ENCODE measurements around the gene TERC.

TERC gene

DNA sequence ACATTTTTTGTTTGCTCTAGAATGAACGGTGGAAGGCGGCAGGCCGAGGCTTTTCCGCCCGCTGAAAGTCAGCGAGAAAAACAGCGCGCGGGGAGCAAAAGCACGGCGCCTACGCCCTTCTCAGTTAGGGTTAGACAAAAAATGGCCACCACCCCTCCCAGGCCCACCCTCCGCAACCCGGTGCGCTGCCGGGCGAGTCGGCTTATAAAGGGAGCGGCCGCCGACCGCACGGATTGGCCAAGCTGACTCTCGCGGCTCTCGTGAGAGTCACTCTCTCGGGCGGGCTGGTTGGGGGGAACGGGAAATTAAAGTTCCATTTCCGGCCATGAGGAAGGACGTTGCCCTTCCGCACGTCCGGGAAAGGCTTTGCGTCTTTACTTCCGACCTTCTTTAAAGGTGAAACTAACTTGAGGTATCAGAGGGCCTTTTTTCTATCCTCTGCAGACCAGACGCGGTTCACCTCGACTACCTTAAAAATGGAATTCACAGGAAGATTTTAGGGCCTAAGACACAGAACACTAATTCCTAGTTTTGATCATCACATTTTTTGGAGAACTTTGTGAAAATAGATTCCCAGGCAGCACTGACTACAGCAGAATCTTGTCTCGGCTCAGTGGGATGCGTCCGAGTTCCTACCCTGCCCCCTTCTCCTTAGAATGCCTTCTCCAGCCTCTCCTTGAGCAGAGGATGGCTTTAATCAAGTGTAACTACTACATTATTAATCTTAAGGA is at the start of gene TERC:
Gene TERC (minus strand): TSS at position 179 of the 731 bp plus-strand sequence.
- Histone ChIP-seq H3K4me3 (ENCODE audit: low read length in 2 of 2) (peak within 1 kb of the TSS; percentile 91 to 93), H3K27ac (ENCODE audit: low read depth in 2 of 2, low read length in 2 of 2) (peak within 1 kb of the TSS; percentile 94 to 96), H3K27me3 (ENCODE audit: control insufficient read depth in 2 of 2, insufficient read depth in 2 of 2, low read length in 2 of 2) (no peaks in the 10 kb centered on the region), H3K4me1 (ENCODE audit: control insufficient read depth in 2 of 2, insufficient read depth in 2 of 2, low read length in 2 of 2) (peaks cover 0 to 3% of the 10 kb centered on the region in 2 donors), H3K36me3 (ENCODE audit: control insufficient read depth in 2 of 2, insufficient read depth in 2 of 2, low read length in 2 of 2) (no peaks in the 10 kb centered on the region), H3K9ac (ENCODE audit: low read depth in 1 of 2, low read length in 2 of 2) (peak within 1 kb of the TSS; percentile 96 to 97), H3K9me3 (ENCODE audit: control insufficient read depth in 2 of 2, low read length in 2 of 2) (no peaks in the 10 kb centered on the region)

DNA sequence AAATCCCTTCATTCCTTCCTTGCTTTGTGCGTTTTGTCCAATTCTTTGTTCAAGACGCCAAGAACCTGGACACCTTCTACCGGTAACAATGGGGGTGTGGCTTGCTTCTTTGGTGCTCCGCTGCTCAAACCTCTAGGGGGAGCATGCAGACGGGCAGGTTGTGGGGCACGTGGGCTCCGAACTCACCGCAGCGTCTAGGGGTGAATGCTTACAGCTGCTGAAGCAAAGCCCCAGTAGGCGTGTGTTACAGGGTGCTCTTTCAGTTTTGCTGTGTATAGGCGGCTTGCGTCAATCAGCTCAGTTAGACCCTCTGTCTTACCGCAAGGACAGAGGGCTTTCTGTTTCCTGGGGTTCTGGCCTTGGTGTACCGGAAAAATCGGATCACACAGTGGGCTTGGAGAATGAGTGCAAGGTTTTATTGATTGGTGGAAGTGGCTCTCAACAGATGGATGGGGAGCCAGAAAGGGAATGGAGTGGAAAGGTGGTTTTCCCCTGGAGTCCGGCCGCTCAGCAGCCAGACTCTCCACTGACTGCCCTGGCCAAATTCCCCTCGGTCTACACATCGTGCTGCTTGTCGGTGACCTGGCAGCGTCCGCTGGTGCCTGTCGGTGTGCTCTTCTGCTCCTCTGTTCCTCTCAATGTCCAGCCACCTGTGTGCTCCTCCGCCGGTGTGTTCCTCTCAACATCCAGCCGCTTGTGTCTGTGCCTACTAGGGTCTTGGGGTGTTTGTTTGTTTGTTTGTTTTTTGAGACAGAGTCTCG is 49.1 kb upstream of the TERC start:
- Histone ChIP-seq H3K9me3 (ENCODE audit: control insufficient read depth in 2 of 2, low read length in 2 of 2) (no peaks in the 10 kb centered on the region), H3K36me3 (ENCODE audit: control insufficient read depth in 2 of 2, insufficient read depth in 2 of 2, low read length in 2 of 2) (no peaks in the 10 kb centered on the region), H3K27me3 (ENCODE audit: control insufficient read depth in 2 of 2, insufficient read depth in 2 of 2, low read length in 2 of 2) (no peaks in the 10 kb centered on the region), H3K4me3 (ENCODE audit: low read length in 2 of 2) (peak overlapping the region; percentile 60 to 73), H3K27ac (ENCODE audit: low read depth in 2 of 2, low read length in 2 of 2) (peak overlapping the region; percentile 26 to 52), H3K9ac (ENCODE audit: low read depth in 1 of 2, low read length in 2 of 2) (peak overlapping the region; percentile 34 to 44), H3K4me1 (ENCODE audit: control insufficient read depth in 2 of 2, insufficient read depth in 2 of 2, low read length in 2 of 2) (peaks cover 3 to 10% of the 10 kb centered on the region in 2 donors)

DNA sequence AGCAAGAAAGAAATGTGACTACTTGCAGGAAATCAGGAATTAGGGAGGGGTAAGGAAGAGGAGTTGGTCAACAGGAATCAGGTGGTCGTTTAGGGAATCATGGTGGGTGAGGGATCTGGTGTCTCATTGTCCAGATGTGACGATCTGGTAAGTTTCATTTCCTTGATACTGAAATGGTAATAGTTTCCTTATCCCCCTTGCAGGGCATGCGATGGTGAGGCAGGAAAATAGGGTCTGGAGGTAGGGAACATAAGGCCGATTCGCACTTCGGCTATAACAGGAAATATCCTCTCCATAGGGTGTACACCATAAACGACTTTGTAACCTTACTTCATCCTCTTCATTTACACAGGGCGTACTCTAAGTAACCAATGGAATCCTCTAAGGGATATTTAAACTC is 48.4 kb upstream of the TERC start:
- H3K27me3 ChIP-seq (ENCODE audit: control insufficient read depth in 2 of 2, insufficient read depth in 2 of 2, low read length in 2 of 2) = no peaks in the 10 kb centered on the region
- no peaks in the 10 kb centered on the region for H3K36me3 ChIP-seq (ENCODE audit: control insufficient read depth in 2 of 2, insufficient read depth in 2 of 2, low read length in 2 of 2)
- H3K4me3 ChIP-seq (ENCODE audit: low read length in 2 of 2) = peak overlapping the region; percentile 60 to 73
- H3K9me3 ChIP-seq (ENCODE audit: control insufficient read depth in 2 of 2, low read length in 2 of 2) = no peaks in the 10 kb centered on the region
- no peak overlapping the region for H3K27ac ChIP-seq (ENCODE audit: low read depth in 2 of 2, low read length in 2 of 2)
- peak overlapping the region; percentile 5 to 44 for H3K9ac ChIP-seq (ENCODE audit: low read depth in 1 of 2, low read length in 2 of 2)
- H3K4me1 ChIP-seq (ENCODE audit: control insufficient read depth in 2 of 2, insufficient read depth in 2 of 2, low read length in 2 of 2) = peaks cover 3 to 10% of the 10 kb centered on the region in 2 donors

DNA sequence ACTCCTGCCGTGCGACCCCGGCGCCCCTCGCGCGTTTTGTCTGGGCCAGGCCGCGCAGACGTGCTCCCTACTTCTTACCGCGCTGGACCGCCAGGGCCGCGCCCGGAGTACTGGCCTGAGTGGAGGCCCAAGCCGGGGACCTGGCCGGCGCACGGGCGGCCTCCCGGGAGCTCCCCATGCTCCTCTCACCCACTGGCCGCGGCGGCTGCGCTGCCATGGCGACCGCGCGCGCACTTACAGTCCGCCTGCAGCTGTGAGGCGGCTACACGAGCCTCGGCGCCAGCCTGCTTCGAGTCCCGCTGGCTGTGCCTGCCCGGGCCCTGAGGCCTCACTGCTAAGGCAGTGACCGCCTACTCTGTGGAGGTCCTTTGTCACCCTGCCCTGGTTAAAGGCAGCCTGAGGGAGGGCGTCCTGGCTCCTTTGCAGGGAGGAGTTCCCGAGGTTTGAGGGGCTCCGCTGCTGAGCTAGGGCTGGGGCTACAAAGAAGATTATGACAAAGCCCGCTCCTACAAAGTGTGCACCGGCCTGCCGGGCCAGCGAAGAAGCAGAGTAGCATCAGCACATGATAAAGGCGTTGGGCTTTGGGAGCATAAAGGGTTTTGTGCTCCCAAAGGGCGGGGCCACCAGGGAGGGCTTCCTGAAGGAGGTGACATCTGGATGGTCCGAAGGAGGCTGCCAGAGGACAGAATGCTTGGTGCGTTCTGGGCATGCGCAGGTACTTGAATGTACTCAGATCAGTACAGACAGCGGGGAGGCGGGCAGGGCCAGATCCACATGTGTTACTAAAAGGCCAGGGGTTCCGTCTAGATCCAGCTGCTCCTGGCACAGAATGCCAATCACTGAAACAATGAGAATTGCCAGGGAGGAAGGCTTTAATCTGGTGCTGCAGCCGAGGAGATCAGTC is 47.7 kb upstream of the TERC start, which contains the start of the genes LRRC34 and LRRIQ4:
Gene LRRC34 (minus strand): TSS at position 573 of the 904 bp plus-strand sequence. CDS start 356 bp downstream, at position 217.
Gene LRRIQ4 (plus strand): TSS at position 539 of the 904 bp plus-strand sequence. CDS start 9,052 bp downstream, outside the sequence.
- peaks cover 3 to 10% of the 10 kb centered on the region in 2 donors for H3K4me1 ChIP-seq (ENCODE audit: control insufficient read depth in 2 of 2, insufficient read depth in 2 of 2, low read length in 2 of 2)

DNA sequence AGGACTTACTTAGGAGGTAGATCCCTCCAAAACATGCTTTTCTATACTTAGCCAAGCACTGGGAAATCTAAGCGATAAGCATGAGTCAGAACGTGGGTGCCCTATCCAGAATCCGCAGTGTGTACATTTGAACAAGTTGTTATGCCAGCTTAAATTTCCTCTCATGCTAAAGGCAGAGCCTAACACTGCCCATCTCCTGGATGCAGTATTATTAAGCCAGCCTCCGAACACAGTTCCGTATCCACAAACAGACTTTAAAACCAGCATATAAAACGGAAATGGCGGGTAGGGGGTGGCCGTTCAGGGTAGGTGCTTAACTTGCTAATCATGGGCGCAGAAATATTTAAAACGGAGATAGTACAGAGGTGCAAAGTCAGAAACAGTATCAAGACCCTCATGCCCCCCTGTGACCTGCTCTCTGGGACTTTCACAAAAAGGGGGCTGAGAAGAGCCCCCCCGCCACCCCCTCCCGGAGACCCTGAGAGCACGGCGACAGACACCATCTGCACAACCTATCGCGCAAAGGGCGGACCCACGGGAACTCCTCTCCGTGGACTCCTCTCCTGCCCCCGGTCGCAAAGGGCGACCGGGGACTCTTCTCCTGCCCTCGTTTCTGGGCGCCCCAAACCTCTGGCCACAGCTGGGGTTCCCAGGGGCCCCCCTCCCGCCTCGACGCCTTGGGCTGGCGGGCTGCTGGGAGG is 46.9 kb upstream of the TERC start:
- Histone ChIP-seq H3K9ac (ENCODE audit: low read depth in 1 of 2, low read length in 2 of 2) (peak overlapping the region; percentile 42 to 72), H3K36me3 (ENCODE audit: control insufficient read depth in 2 of 2, insufficient read depth in 2 of 2, low read length in 2 of 2) (no peaks in the 10 kb centered on the region), H3K27ac (ENCODE audit: low read depth in 2 of 2, low read length in 2 of 2) (peak overlapping the region; percentile 53 to 57), H3K9me3 (ENCODE audit: control insufficient read depth in 2 of 2, low read length in 2 of 2) (no peaks in the 10 kb centered on the region), H3K4me1 (ENCODE audit: control insufficient read depth in 2 of 2, insufficient read depth in 2 of 2, low read length in 2 of 2) (peaks cover 3 to 10% of the 10 kb centered on the region in 2 donors), H3K4me3 (ENCODE audit: low read length in 2 of 2) (peak overlapping the region; percentile 60 to 73), H3K27me3 (ENCODE audit: control insufficient read depth in 2 of 2, insufficient read depth in 2 of 2, low read length in 2 of 2) (no peaks in the 10 kb centered on the region)

More for the DNA sequence above, 47.7 kb upstream of the TERC start, which contains the start of the genes LRRC34 and LRRIQ4:
- Histone ChIP-seq H3K9ac (ENCODE audit: low read depth in 1 of 2, low read length in 2 of 2) (peak within 1 kb of the TSS; percentile 44 to 72), H3K9me3 (ENCODE audit: control insufficient read depth in 2 of 2, low read length in 2 of 2) (no peaks in the 10 kb centered on the region), H3K36me3 (ENCODE audit: control insufficient read depth in 2 of 2, insufficient read depth in 2 of 2, low read length in 2 of 2) (no peaks in the 10 kb centered on the region), H3K4me3 (ENCODE audit: low read length in 2 of 2) (peak within 1 kb of the TSS; percentile 60 to 73), H3K27me3 (ENCODE audit: control insufficient read depth in 2 of 2, insufficient read depth in 2 of 2, low read length in 2 of 2) (no peaks in the 10 kb centered on the region), H3K27ac (ENCODE audit: low read depth in 2 of 2, low read length in 2 of 2) (peak within 1 kb of the TSS; percentile 53 to 57)

DNA sequence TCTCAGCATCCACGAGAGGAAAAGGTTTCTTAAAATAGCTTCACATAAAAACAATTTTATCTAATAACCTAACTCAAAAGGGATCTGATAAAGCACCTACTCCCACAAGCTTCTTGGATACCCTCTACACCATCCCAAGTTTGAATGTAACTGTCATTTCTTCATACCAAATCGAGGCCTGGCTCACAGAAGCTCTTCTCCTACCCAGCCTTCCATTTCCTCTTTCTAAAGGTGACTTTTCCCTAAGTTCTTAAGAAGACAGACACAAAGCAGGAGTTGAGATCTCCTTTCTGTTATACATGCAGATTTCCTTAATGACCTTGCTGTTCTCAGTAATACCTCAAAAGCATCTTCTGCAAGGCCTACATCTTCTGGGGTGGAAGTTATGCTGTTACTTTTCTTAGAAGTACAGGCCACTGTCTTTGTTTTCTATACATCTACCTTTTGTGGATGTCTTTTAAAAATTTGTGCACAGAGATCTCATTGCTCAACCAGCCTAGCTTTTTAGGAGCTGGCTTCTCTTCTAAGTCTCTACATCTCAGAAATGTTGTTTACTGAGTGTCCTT is 44.5 kb upstream of the TERC start:
- Histone ChIP-seq H3K9ac (ENCODE audit: low read depth in 1 of 2, low read length in 2 of 2) (no peak overlapping the region), H3K36me3 (ENCODE audit: control insufficient read depth in 2 of 2, insufficient read depth in 2 of 2, low read length in 2 of 2) (no peaks in the 10 kb centered on the region), H3K27ac (ENCODE audit: low read depth in 2 of 2, low read length in 2 of 2) (no peak overlapping the region), H3K9me3 (ENCODE audit: control insufficient read depth in 2 of 2, low read length in 2 of 2) (no peaks in the 10 kb centered on the region), H3K4me3 (ENCODE audit: low read length in 2 of 2) (no peak overlapping the region), H3K4me1 (ENCODE audit: control insufficient read depth in 2 of 2, insufficient read depth in 2 of 2, low read length in 2 of 2) (peaks cover 3 to 10% of the 10 kb centered on the region in 2 donors), H3K27me3 (ENCODE audit: control insufficient read depth in 2 of 2, insufficient read depth in 2 of 2, low read length in 2 of 2) (no peaks in the 10 kb centered on the region)

DNA sequence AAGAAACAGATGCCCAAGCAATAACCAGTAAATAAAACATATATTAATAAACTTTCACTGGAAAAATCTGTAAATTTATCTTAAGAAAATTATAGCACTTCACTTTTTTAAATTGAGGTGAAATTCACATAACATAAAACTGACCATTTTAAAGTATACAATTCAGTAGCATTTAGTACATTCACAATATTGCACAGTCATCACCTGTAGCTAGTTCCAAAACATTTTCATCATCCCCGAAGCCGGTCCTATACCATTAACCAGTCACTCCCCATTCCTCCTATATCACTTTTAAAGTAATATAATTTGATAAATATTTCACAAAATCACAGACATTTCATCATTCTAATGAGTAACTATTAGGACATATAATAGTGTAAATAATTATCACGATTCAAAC is 39.8 kb upstream of the TERC start:
- no peak overlapping the region for H3K4me3 ChIP-seq (ENCODE audit: low read length in 2 of 2)
- H3K9me3 ChIP-seq (ENCODE audit: control insufficient read depth in 2 of 2, low read length in 2 of 2) = no peaks in the 10 kb centered on the region
- no peak overlapping the region for H3K27ac ChIP-seq (ENCODE audit: low read depth in 2 of 2, low read length in 2 of 2)
- H3K36me3 ChIP-seq (ENCODE audit: control insufficient read depth in 2 of 2, insufficient read depth in 2 of 2, low read length in 2 of 2) = no peaks in the 10 kb centered on the region
- no peak overlapping the region for H3K9ac ChIP-seq (ENCODE audit: low read depth in 1 of 2, low read length in 2 of 2)
- no peaks in the 10 kb centered on the region for H3K27me3 ChIP-seq (ENCODE audit: control insufficient read depth in 2 of 2, insufficient read depth in 2 of 2, low read length in 2 of 2)
- no peaks in the 10 kb centered on the region for H3K4me1 ChIP-seq (ENCODE audit: control insufficient read depth in 2 of 2, insufficient read depth in 2 of 2, low read length in 2 of 2)

DNA sequence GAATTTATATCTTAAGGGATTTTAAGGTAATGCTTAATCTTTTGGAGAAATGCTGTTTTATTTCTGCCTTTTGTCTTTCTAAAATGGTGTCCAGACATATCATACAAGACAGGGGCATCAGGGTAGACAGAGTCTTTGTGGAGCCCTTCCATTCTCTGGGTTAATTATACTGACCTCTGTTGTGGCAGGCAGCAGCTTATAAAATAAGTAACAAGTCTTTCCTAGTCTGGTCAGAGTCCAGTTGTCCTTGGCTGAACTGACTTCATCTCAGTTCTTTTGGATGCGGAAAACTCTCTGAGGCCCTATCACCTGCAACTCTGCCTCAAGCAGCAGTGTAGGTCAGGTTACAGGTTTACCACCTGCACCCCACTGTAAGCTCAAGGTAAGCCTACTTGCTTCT is 27.5 kb upstream of the TERC start:
- no peak overlapping the region for H3K9ac ChIP-seq (ENCODE audit: low read depth in 1 of 2, low read length in 2 of 2)
- no peaks in the 10 kb centered on the region for H3K9me3 ChIP-seq (ENCODE audit: control insufficient read depth in 2 of 2, low read length in 2 of 2)
- H3K27me3 ChIP-seq (ENCODE audit: control insufficient read depth in 2 of 2, insufficient read depth in 2 of 2, low read length in 2 of 2) = no peaks in the 10 kb centered on the region
- peaks cover 3 to 4% of the 10 kb centered on the region in 2 donors for H3K36me3 ChIP-seq (ENCODE audit: control insufficient read depth in 2 of 2, insufficient read depth in 2 of 2, low read length in 2 of 2)
- H3K4me1 ChIP-seq (ENCODE audit: control insufficient read depth in 2 of 2, insufficient read depth in 2 of 2, low read length in 2 of 2) = no peaks in the 10 kb centered on the region
- H3K27ac ChIP-seq (ENCODE audit: low read depth in 2 of 2, low read length in 2 of 2) = no peak overlapping the region
- H3K4me3 ChIP-seq (ENCODE audit: low read length in 2 of 2) = no peak overlapping the region
